CD14-positive monocyte (primary cell): Measurements from ENCODE around the gene UAP1. TPM values are rescaled to one million over a fixed set of nuclear protein-coding genes. Genes with fewer than 3 reads are reported as not detected.

Source experiments
- DNase-seq, 3 donors: peaks; one replicate each; pipeline ENCODE4 v3.0.0-alpha.2; 2011 to 2022
- H2AFZ ChIP-seq: 2 replicates; pipeline ENCODE4 v1.6.0; 2012; ENCODE audit warnings: mild to moderate bottlenecking, low read depth, low read length, inconsistent platforms; ENCODE audit not compliant: insufficient read depth, poor library complexity, severe bottlenecking
- H3K27ac ChIP-seq, 2 donors: 1 replicate in 1 of 2; 2 replicates in 1 of 2; pipeline ENCODE4 v1.5.1; 2012 to 2013; ENCODE audit warnings: low read length in 2 of 2, control low read depth in 1 of 2, inconsistent platforms in 1 of 2, low read depth in 1 of 2, mild to moderate bottlenecking in 1 of 2
- H3K27me3 ChIP-seq, 2 donors: one replicate each; pipeline versions ENCODE4 v1.6.0 to v1.6.1; 2011 to 2013; ENCODE audit warnings: low read length in 2 of 2; ENCODE audit not compliant: control insufficient read depth in 2 of 2, insufficient read depth in 2 of 2
- H3K36me3 ChIP-seq, 2 donors: replicated peaks in 1 of 2; 1 replicate in 1 of 2; 2 replicates in 1 of 2; pipeline versions ENCODE4 v1.5.1 to v1.6.1; 2012 to 2013; ENCODE audit warnings: low read length in 2 of 2, control low read depth in 1 of 2, inconsistent platforms in 1 of 2, mild to moderate bottlenecking in 1 of 2; ENCODE audit not compliant: insufficient read depth in 2 of 2, control insufficient read depth in 1 of 2
- H3K4me1 ChIP-seq, 2 donors: 1 replicate in 1 of 2; 2 replicates in 1 of 2; pipeline versions ENCODE4 v1.5.1 to v1.6.1; 2012 to 2013; ENCODE audit warnings: low read length in 2 of 2, control low read depth in 1 of 2, inconsistent platforms in 1 of 2, mild to moderate bottlenecking in 1 of 2, moderate library complexity in 1 of 2; ENCODE audit not compliant: insufficient read depth in 2 of 2, control insufficient read depth in 1 of 2
- H3K4me2 ChIP-seq: replicated peaks from 2 replicates; pipeline ENCODE3; 2012; ENCODE audit warnings: low read length, moderate library complexity, mild to moderate bottlenecking; ENCODE audit not compliant: poor library complexity, severe bottlenecking; ENCODE audit errors: extremely low read depth
- H3K4me3 ChIP-seq, 3 experiments: fragments of 200-600 bp in 1 of 3; sonication (generic) in 1 of 3; replicated peaks in 1 of 3; 1 replicate in 2 of 3; 2 replicates in 1 of 3; pipeline ENCODE4 v1.5.1; 2011 to 2013; ENCODE audit warnings: low read length in 3 of 3, mild to moderate bottlenecking in 3 of 3, control low read depth in 2 of 3, low read depth in 2 of 3, inconsistent platforms in 1 of 3, moderate library complexity in 1 of 3
- H3K79me2 ChIP-seq: 2 replicates; pipeline ENCODE4 v1.6.0; 2012; ENCODE audit warnings: mild to moderate bottlenecking, control low read depth, inconsistent platforms, low read length, moderate library complexity; ENCODE audit not compliant: insufficient read depth
- H3K9ac ChIP-seq: 2 replicates; pipeline ENCODE4 v1.6.0; 2017; ENCODE audit warnings: low read length, mild to moderate bottlenecking; ENCODE audit not compliant: insufficient read depth, poor library complexity, severe bottlenecking
- H3K9me3 ChIP-seq, 2 donors: replicated peaks in 1 of 2; 1 replicate in 1 of 2; 2 replicates in 1 of 2; pipeline versions ENCODE4 v1.5.1 to v1.6.1; 2012 to 2013; ENCODE audit warnings: low read length in 2 of 2, control low read depth in 1 of 2; ENCODE audit not compliant: control insufficient read depth in 1 of 2, insufficient read depth in 1 of 2
- H4K20me1 ChIP-seq: 2 replicates; pipeline ENCODE4 v1.6.0; 2012; ENCODE audit warnings: mild to moderate bottlenecking, low read length, control low read depth, moderate library complexity; ENCODE audit not compliant: insufficient read depth
- H3K27ac Mint-ChIP-seq, 7 donors: one replicate each; pipeline ENCODE4 v1.8.0; 2020; ENCODE audit warnings: mild to moderate bottlenecking in 7 of 7, mixed read lengths in 7 of 7, moderate library complexity in 6 of 7, inconsistent platforms in 2 of 7
- H3K27me3 Mint-ChIP-seq, 3 donors: one replicate each; pipeline ENCODE4 v1.8.0; 2021 to 2022; ENCODE audit warnings: low read depth in 3 of 3, mild to moderate bottlenecking in 3 of 3, mixed read lengths in 3 of 3, moderate library complexity in 3 of 3, inconsistent platforms in 1 of 3
- H3K36me3 Mint-ChIP-seq, 2 donors: one replicate each; pipeline ENCODE4 v1.8.0; 2020; ENCODE audit warnings: mixed read lengths in 2 of 2, inconsistent platforms in 1 of 2, mild to moderate bottlenecking in 1 of 2
- H3K4me1 Mint-ChIP-seq: one replicate; pipeline ENCODE4 v1.8.0; 2020; ENCODE audit warnings: mild to moderate bottlenecking, mixed read lengths
- H3K4me3 Mint-ChIP-seq, 2 donors: one replicate each; pipeline ENCODE4 v1.8.0; 2020; ENCODE audit warnings: mild to moderate bottlenecking in 2 of 2, mixed read lengths in 2 of 2, moderate library complexity in 1 of 2
- H3K9me3 Mint-ChIP-seq, 7 donors: one replicate each; pipeline ENCODE4 v1.8.0; 2020 to 2022; ENCODE audit warnings: mixed read lengths in 7 of 7, mild to moderate bottlenecking in 6 of 7, moderate library complexity in 6 of 7, inconsistent platforms in 2 of 7
- CTCF ChIP-seq: fragments of 200-600 bp; IDR thresholded peaks from one replicate; pipeline ENCODE4 v1.8.0; 2022; ENCODE audit warnings: antibody characterized with exemption, mild to moderate bottlenecking
- WGBS: methylation state at CpG from one replicate; pipeline ENCODE4 v1.1.5; 2013; ENCODE audit warnings: missing lambda C conversion rate; ENCODE audit not compliant: insufficient coverage; 5-methylcytosine and 5-hydroxymethylcytosine counted together
- intact Hi-C, 2 donors: fragments of 100-400 bp; cut with micrococcal nuclease; formaldehyde crosslinking; loops; one replicate each; pipeline versions ENCODE4 v1.15.0 to v1.15.1; 2023
- polyA plus RNA-seq, 3 donors: library from polyadenylated mRNA; depleted of rRNA in 1 of 3; unstranded in 2 of 3; stranded (reverse) in 1 of 3; fragments of 300-500 nt in 2 of 3; fragments of >200 nt in 1 of 3; fragmentation: Illumina TruSeq in 2 of 3; gene quantifications; 1 replicate in 2 of 3; 2 replicates in 1 of 3; pipeline ENCODE4 v1.2.3, GENCODE V29; 2012 to 2021

UAP1 gene
- polyA plus RNA-seq, 3 donors: 2.8 to 7.2 (median 5.9) TPM

DNA sequence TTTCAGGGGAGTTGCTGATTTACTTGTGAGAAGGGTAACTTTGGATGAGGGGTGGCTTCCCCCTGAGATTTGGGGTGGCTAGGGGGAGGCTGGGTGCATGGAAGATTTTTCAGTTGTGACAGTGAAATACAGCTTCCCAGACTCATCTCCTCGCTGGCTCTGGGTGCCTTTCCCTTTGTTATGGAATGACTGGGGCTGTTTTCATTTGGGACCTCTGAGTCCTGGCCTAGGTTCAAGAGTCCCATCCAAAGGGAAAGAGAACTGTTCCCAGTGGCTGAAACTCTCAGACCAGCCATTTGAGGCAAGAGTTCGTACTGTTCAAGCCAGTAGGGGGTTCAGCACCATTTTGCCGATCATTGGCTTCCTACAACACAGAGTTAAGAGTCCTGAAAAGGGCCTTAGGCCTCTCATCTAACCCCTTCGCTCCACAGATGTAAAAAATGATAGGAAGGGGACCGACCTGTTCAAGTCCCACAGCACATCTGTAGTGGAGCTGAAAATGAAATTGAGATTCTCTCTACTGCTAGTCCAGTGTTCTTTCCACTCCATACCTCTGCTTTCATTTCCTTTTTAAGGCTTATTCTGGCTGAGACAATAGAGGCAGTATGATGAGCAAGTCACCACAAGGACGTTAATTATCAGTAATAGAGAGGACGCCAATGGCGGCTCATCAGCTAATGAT lies 71.7 kb downstream of the UAP1 start:
- no peaks in the 10 kb centered on the region for H3K4me1 Mint-ChIP-seq
- intact Hi-C loops: no loop called here
- H3K4me2 ChIP-seq: no peak overlapping the region
- no peak for DNase-seq
- H3K36me3 ChIP-seq: no peaks in the 10 kb centered on the region
- H4K20me1 ChIP-seq: no peaks in the 10 kb centered on the region
- no peak overlapping the region for H3K27ac ChIP-seq
- no peak for TF ChIP-seq CTCF
- H3K9ac ChIP-seq: no peak overlapping the region
- H3K4me1 ChIP-seq: no peaks in the 10 kb centered on the region
- 88% methylated on average over 1 of the region's 8 CpGs for WGBS
- no peak overlapping the region for H2AFZ ChIP-seq
- peaks cover 0 to 5% (median 2%) of the 10 kb centered on the region in 3 donors for H3K27me3 Mint-ChIP-seq
- H3K27ac Mint-ChIP-seq: no peak overlapping the region
- H3K4me3 ChIP-seq: no peak overlapping the region
- peaks cover 0 to 1% (median 0%) of the 10 kb centered on the region in 7 donors for H3K9me3 Mint-ChIP-seq
- H3K27me3 ChIP-seq: no peaks in the 10 kb centered on the region
- H3K36me3 Mint-ChIP-seq: no peaks in the 10 kb centered on the region
- no peak overlapping the region for H3K4me3 Mint-ChIP-seq
- H3K79me2 ChIP-seq: no peaks in the 10 kb centered on the region
- no peaks in the 10 kb centered on the region for H3K9me3 ChIP-seq

- H3K9ac ChIP-seq: no peak overlapping the region
- intact Hi-C loops: no loop called here
- H3K36me3 Mint-ChIP-seq: no peaks in the 10 kb centered on the region
Observed at GRCh38 chr1:162635418-162635817, 73.9 kb downstream of the UAP1 start.

More at GRCh38 chr1:162635418-162635817, 73.9 kb downstream of the UAP1 start:
- no peak overlapping the region for H3K4me3 Mint-ChIP-seq
- H3K4me1 Mint-ChIP-seq: no peaks in the 10 kb centered on the region
- Histone ChIP-seq H3K27ac (no peak overlapping the region), H3K4me1 (no peaks in the 10 kb centered on the region), H3K36me3 (no peaks in the 10 kb centered on the region), H2AFZ (no peak overlapping the region), H3K9me3 (no peaks in the 10 kb centered on the region), H3K79me2 (no peaks in the 10 kb centered on the region), H3K27me3 (no peaks in the 10 kb centered on the region), H3K4me2 (no peak overlapping the region), H3K4me3 (no peak overlapping the region), H4K20me1 (no peaks in the 10 kb centered on the region)
- no peak overlapping the region for H3K27ac Mint-ChIP-seq
- 94% methylated on average over 4 of the region's 4 CpGs for WGBS
- TF ChIP-seq CTCF: no peak
- DNase-seq: no peak
- H3K27me3 Mint-ChIP-seq: peaks cover 2 to 3% (median 3%) of the 10 kb centered on the region in 3 donors
- peaks cover 0 to 1% (median 0%) of the 10 kb centered on the region in 7 donors for H3K9me3 Mint-ChIP-seq
